Stimulated activated CD8-positive, alpha-beta memory T cell treated with anti-CD3 and anti-CD28 coated beads, Interleukin-4, amount 100 ng/mL, for 1 hour (primary cell): Measurements from ENCODE around the gene METTL25.
"Not testable (repeated sequence)": the region's sequence is repeated elsewhere in the genome, so short reads cannot be mapped to it uniquely, and the experiment has no call there.

Experiments
- DNase-seq, 2 donors: peaks; one replicate each; pipeline ENCODE4 v3.0.0-alpha.2; 2020; ENCODE audit warnings: low read depth in 2 of 2, low spot score in 1 of 2

METTL25 gene, protein sequence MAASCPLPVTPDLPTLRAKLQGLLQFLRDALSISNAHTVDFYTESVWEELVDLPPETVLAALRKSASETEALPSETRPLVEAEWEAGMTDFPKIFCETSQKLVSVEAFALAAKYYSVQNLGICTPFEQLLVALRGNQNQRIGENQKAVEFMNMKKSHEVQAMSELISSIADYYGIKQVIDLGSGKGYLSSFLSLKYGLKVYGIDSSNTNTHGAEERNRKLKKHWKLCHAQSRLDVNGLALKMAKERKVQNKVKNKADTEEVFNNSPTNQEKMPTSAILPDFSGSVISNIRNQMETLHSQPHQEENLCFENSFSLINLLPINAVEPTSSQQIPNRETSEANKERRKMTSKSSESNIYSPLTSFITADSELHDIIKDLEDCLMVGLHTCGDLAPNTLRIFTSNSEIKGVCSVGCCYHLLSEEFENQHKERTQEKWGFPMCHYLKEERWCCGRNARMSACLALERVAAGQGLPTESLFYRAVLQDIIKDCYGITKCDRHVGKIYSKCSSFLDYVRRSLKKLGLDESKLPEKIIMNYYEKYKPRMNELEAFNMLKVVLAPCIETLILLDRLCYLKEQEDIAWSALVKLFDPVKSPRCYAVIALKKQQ

GRCh38 chr12:82358200-82359114 is at the start of gene METTL25, which contains the start of gene CCDC59:
Gene METTL25 (plus strand): TSS chr12:82358529. CDS start chr12:82358566, 37 bp downstream.
Gene CCDC59 (minus strand): TSS chr12:82358387. CDS start chr12:82358376, 11 bp downstream.
- DNase-seq: peak; percentile 97 to 98

GRCh38 chr12:82314406-82314892 is 43.9 kb upstream of the METTL25 start:
- DNase-seq: no peak

DNA sequence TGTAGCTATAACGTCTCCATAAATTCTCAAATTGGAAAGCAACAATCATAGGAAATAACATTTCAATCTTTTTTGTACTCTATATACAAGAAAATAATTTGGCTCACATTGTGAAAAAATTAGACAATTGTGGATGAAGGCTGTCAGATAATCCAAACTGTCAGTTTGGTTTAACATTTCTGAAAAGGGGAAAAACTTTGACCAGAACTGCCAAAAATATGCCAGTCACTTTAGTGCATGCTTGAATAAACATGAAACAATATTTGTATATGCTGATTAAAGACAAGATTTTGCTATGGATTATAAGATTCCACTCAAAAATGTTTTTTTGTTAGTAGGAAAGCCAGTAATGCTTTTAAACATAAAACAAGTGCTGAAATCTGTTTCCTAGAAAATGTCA is 39.1 kb upstream of the METTL25 start:
- no peak for DNase-seq

DNA sequence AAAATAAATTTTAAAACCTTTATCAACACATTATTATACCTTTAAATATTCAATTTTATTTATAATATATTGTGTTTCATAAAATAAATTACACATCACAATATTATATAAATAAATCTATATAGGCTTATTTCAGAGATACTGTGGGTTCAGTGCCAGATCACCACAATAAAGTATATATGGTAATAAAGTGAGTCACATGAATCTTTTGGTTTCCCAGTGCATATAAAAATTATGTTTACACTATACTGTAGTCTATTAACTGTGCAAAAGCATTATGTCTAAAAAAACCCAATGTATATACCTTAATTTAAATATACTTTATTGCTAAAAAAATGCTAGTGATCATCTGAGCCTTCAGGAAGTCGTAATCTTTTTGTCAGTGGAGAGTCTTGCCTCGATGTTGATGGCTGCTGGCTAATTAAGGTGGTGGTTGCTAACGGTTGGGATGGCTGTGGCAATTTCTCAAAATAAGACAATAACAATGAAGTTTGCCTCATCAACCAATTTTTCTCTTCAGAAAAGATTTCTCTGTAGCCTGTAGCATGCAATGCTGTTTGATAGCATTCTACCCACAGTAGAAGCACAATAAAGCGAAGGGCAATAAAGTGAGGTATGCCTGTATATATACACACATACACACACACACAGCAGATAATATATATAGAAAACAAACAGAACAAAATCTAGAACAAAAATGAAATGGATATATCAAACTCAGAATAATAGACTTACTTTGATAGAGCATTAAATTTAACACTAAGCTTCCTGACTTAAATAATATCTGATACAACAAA is 32.6 kb upstream of the METTL25 start:
- DNase-seq: no peak

DNA sequence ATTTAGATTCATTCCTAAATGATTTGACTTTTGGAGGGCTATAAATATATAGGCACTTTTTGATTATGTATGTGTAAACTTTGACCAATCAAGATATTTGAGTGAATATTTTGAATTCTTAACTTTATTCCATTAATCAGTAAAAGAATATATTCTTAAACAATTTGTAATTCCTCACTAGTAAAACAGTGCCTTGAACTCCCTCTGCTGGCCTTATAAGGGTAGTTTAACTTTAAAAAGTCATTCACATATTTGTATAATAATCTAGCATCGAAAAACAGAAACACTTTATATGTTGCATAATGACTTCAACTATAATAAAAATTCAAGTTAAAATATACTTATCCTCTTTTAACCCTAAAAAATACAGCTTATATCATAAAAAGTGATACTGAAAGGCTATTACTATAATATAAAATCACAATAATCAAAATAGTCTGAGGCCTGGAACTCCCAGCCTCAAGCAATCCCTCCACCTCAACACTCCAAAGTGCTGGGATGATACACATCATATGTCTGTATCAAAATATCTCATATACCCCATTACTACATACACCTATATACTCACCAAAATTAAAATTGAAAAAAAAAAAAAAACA is 31.3 kb upstream of the METTL25 start:
- no peak for DNase-seq

DNA sequence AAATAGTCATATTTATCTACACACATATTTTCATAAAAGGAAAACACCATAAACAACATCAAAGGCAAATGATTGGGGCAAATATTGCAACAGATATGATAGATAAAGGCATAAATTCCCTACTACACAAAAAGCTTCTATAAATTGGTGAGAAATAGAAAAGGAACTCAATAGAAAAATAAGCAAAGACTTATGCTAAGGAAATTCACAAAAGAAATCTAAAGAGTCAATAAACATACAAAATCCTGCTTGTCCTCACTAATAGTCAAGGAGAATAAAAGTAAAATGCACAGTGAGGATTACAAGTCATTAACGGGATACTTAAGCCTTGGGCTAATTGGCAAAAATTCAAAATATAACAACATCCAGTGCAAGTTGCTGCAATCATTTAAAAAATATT is 30.5 kb upstream of the METTL25 start:
- no peak for DNase-seq

DNA sequence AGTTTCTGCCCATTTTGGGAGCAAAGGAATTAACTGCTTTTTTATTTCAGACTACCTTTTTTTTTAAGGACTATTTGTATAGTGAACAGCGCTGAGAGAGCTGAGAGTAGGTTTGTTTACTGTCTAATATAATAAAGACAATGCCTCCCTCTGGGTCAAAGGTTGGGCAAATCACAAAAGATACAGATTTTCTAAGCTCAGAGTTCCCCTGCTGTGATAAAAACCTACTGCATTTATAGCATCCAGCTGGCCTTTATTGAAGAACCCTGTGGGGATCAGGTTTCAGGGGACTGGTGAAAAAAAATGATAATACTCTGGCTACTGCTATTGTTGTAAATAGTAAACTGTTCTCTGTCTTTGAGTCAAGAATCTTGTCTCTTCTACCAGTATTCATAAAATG is 28.8 kb upstream of the METTL25 start:
- no peak for DNase-seq

- DNase-seq: no peak
Measured at GRCh38 chr12:82350161-82350560, 8.2 kb upstream of the METTL25 start.

GRCh38 chr12:82351390-82351789 is 6.9 kb upstream of the METTL25 start:
- no peak for DNase-seq

DNA sequence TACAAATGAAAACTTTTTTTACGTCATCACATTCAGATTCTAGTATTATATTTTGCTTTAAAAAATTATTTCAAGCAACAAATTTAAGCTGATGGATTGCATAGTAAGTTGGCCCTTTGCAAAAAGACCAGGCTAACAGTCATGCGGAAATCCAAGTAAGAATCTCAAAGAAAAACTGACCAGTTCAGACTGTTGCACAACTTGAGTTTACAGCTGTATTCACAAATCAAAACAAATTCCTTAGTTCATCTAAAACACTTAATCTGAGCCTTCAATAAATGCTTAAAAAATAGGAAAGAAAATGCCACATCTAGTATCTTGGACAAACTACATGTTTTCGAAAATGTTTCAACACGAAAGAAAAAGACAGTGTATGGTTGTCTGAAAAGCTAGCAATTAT is 989 bp upstream of the METTL25 start:
- no peak for DNase-seq

DNA sequence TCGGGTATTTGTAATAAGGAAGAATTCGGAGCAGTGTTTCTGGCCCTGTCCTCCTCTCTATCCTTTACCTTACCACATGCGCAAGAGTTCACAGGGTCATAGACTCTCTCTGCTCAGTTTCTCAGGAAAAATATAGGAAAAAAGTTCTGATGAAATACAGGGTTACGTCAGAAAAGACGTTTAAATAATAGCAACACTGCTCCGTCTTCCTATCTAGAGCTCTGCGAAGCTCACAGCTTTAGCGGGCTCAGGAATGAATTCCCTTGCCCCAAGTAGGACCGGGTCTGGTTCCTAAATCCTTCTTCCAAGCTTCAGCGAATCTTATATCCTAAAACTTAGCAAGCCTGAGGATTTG is 507 bp upstream of the METTL25 start:
- no peak for DNase-seq

DNA sequence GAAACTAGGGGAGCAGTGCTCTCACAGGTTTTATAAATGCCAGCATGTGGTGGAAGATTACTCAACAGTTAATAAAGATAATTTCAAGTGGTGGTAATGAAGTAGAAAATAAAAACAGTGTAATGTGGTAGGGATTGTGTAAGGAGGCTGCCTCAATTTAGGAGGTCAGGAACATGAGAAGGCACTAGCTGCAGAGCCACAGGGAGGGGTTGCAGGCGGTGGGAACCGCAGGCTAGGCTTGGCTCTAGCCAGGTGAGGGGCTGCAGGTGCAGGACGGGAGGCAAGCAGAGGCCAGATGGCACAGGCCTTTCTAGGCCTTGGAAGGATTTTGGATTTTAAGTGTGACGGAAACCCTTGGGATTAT is 768 bp downstream of the METTL25 start:
- DNase-seq: no peak

- not testable (repeated sequence) for DNase-seq
Measured at GRCh38 chr12:82360834-82361233, 2.5 kb downstream of the METTL25 start.

DNA sequence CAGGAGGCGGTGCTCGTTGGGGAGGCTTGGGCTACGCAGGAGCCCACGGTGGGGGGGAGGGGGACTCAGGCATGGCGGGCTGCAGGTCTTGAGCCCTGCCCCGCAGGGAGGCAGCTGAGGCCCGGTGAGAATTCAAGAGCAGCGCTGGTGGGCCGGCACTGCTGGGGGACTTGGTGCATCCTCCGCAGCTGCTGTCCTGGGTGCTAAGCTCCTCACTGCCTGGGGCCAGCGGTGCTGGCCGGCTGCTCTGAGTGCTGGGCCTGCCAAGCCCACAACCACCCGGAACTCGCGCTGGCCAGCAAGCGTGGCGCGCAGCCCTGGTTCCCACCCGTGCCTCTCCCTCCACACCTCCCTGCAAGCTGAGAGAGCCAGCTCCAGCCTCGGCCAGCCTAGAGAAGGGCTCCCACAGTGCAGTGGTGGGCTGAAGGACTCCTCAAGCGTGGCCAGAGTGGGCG is 3.2 kb downstream of the METTL25 start:
- no peak for DNase-seq

- DNase-seq: no peak
Measured at GRCh38 chr12:82363990-82364389, 5.7 kb downstream of the METTL25 start.

DNA sequence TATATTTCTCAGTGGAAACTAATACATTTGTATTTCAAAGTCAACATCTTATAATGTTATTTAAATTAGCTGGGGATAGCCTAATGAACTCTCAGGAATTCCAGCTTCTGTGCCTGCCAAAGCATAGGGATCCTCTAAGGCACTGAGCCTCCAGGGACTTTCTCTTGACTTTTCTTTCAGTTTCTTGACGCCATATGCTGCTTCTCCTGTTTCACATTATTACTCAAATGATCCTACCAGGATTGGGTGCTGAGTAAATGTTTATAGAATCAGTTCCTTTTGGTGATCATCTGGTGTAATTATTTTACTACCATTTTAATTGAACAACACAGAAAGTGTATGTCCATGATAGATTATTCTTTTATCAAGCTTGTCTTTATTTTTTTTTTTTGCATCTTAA is 7.9 kb downstream of the METTL25 start:
- DNase-seq: no peak

DNA sequence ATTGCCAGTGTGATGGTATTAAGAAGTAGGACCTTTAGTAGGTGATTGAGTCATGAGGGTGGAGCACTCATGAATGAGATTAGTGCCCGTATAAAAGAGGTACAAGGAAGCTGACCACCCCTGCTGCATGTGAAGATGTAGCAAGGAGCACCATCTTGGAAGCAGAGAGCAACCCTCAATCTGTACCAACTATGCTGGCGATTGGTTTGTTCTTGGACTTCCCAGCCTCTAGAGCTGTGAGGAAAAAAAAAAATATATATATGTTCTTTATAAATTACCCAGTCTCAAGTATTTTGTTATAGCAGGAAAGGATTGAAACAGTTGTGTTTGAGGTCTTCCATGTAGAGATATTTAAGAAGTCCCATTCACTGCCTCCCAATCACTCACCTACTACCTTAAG is 16.9 kb downstream of the METTL25 start:
- DNase-seq: no peak

DNA sequence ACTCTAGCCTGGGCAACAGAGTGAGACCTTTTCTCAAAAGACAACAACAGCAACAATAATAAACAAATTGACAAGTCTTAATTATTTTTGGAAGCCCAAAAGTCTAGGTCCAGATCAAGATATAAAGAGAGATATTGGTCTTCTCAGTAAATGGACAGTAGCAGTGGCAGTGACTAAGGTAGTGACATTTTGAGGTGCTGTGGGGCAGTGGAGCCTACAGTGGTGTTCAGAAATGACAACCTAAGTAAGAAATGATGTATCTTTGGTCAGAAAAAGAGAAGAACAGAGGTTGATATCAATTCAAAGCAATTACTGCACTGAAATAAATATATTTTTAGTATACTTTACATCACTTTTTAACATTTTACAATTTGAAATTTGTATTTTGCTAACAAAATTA is 20.7 kb downstream of the METTL25 start:
- no peak for DNase-seq

- no peak for DNase-seq
Measured at GRCh38 chr12:82383930-82384552, 25.7 kb downstream of the METTL25 start.

DNA sequence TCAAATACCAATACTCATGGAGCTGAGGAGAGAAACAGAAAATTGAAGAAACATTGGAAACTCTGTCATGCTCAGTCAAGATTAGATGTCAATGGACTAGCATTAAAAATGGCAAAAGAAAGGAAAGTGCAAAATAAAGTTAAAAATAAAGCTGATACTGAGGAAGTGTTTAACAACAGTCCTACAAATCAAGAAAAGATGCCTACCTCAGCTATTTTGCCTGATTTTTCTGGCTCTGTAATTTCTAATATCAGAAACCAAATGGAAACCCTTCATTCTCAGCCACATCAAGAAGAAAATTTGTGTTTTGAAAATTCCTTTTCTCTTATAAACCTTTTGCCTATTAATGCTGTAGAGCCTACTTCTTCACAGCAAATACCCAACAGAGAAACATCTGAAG is 40.5 kb downstream of the METTL25 start:
- DNase-seq: no peak
